ENCODE data around the gene LACC1.
A peak's percentile ranks its signal among the peaks of the same experiment; 100 is the strongest.

LACC1 gene

GRCh38 chr13:43911278-43911677 is 31.6 kb downstream of the LACC1 start:
- Histone ChIP-seq H3K4me1 (ENCODE audit: control insufficient read depth, low read length) (peaks cover 17% of the 10 kb centered on the region), H3K36me3 (ENCODE audit: control insufficient read depth, low read length) (no peaks in the 10 kb centered on the region), H4K20me1 (ENCODE audit: control insufficient read depth, insufficient read depth, low read depth, low read length) (no peaks in the 10 kb centered on the region), H3K27ac (ENCODE audit: low read depth, low read length) (no peak overlapping the region), H3K27me3 (ENCODE audit: control insufficient read depth, low read length) (no peaks in the 10 kb centered on the region), H3F3A (ENCODE audit: control insufficient read depth, insufficient read depth) (no peaks in the 10 kb centered on the region), H3K79me2 (ENCODE audit: control insufficient read depth, low read length) (no peaks in the 10 kb centered on the region), H3K9me3 (ENCODE audit: control insufficient read depth, insufficient read depth, low read length) (no peaks in the 10 kb centered on the region), H3K9me2 (replicated peaks; ENCODE audit: control insufficient read depth, low read length) (no peaks in the 10 kb centered on the region), H3K4me2 (ENCODE audit: low read length) (peak overlapping the region; percentile 11; the same call in 1 of the 2 replicates), H3K4me3 (ENCODE audit: low read length) (no peak overlapping the region)
- TF ChIP-seq EZH2phosphoT487 (IDR thresholded peaks at IDR 0.05; ENCODE audit: borderline replicate concordance, low read length) (no peak), CTCF (IDR thresholded peaks at IDR 0.05; ENCODE audit: low read depth, low read length, poor library complexity, severe bottlenecking) (no peak)

GRCh38 chr13:43911871-43912270 is 32.2 kb downstream of the LACC1 start:
- H3K27ac ChIP-seq (ENCODE audit: low read depth, low read length) = no peak overlapping the region

GRCh38 chr13:43915451-43915850 is 35.7 kb downstream of the LACC1 start:
- H3K79me2 ChIP-seq (ENCODE audit: control insufficient read depth, low read length) = no peaks in the 10 kb centered on the region
- TF ChIP-seq EZH2phosphoT487 (IDR thresholded peaks at IDR 0.05; ENCODE audit: borderline replicate concordance, low read length) (no peak), CTCF (IDR thresholded peaks at IDR 0.05; ENCODE audit: low read depth, low read length, poor library complexity, severe bottlenecking) (no peak)

More at GRCh38 chr13:43911871-43912270, 32.2 kb downstream of the LACC1 start:
- Histone ChIP-seq H4K20me1 (ENCODE audit: control insufficient read depth, insufficient read depth, low read depth, low read length) (no peaks in the 10 kb centered on the region), H3K79me2 (ENCODE audit: control insufficient read depth, low read length) (no peaks in the 10 kb centered on the region), H3K4me3 (ENCODE audit: low read length) (no peak overlapping the region), H3K27me3 (ENCODE audit: control insufficient read depth, low read length) (no peaks in the 10 kb centered on the region), H3K4me2 (ENCODE audit: low read length) (peak overlapping the region; percentile 11), H3F3A (ENCODE audit: control insufficient read depth, insufficient read depth) (no peaks in the 10 kb centered on the region), H3K9me2 (replicated peaks; ENCODE audit: control insufficient read depth, low read length) (no peaks in the 10 kb centered on the region), H3K4me1 (ENCODE audit: control insufficient read depth, low read length) (peaks cover 17% of the 10 kb centered on the region), H3K36me3 (ENCODE audit: control insufficient read depth, low read length) (no peaks in the 10 kb centered on the region), H3K9me3 (ENCODE audit: control insufficient read depth, insufficient read depth, low read length) (no peaks in the 10 kb centered on the region)
- no peak for TF ChIP-seq EZH2phosphoT487 (IDR thresholded peaks at IDR 0.05; ENCODE audit: borderline replicate concordance, low read length)
- TF ChIP-seq CTCF (IDR thresholded peaks at IDR 0.05; ENCODE audit: low read depth, low read length, poor library complexity, severe bottlenecking) = no peak

More at GRCh38 chr13:43915451-43915850, 35.7 kb downstream of the LACC1 start:
- Histone ChIP-seq H3F3A (ENCODE audit: control insufficient read depth, insufficient read depth) (no peaks in the 10 kb centered on the region), H3K27ac (ENCODE audit: low read depth, low read length) (no peak overlapping the region), H3K4me2 (ENCODE audit: low read length) (no peak overlapping the region), H3K9me2 (replicated peaks; ENCODE audit: control insufficient read depth, low read length) (no peaks in the 10 kb centered on the region), H3K27me3 (ENCODE audit: control insufficient read depth, low read length) (no peaks in the 10 kb centered on the region), H3K36me3 (ENCODE audit: control insufficient read depth, low read length) (no peaks in the 10 kb centered on the region), H3K9me3 (ENCODE audit: control insufficient read depth, insufficient read depth, low read length) (no peaks in the 10 kb centered on the region), H3K4me3 (ENCODE audit: low read length) (no peak overlapping the region), H3K4me1 (ENCODE audit: control insufficient read depth, low read length) (peaks cover 14% of the 10 kb centered on the region), H4K20me1 (ENCODE audit: control insufficient read depth, insufficient read depth, low read depth, low read length) (no peaks in the 10 kb centered on the region)
